Glutamatergic neuron (in vitro differentiated cells): ENCODE results near the gene ARGLU1. TPM values are rescaled to one million over a fixed set of nuclear protein-coding genes. Genes with fewer than 3 reads are reported as not detected.

Experiments
- DNase-seq: peaks from one replicate; pipeline ENCODE4 v3.0.0; 2022
- H3K27ac Mint-ChIP-seq: one replicate; pipeline ENCODE4 v1.8.0; 2020; ENCODE audit warnings: mild to moderate bottlenecking, mixed read lengths, inconsistent platforms; ENCODE audit not compliant: unreplicated experiment
- H3K27me3 Mint-ChIP-seq: one replicate; pipeline ENCODE4 v1.8.0; 2020; ENCODE audit warnings: mild to moderate bottlenecking, moderate library complexity, mixed read lengths, inconsistent platforms; ENCODE audit not compliant: unreplicated experiment
- H3K36me3 Mint-ChIP-seq: one replicate; pipeline ENCODE4 v1.8.0; 2020; ENCODE audit warnings: mild to moderate bottlenecking, mixed read lengths, inconsistent platforms; ENCODE audit not compliant: unreplicated experiment
- H3K4me1 Mint-ChIP-seq: one replicate; pipeline ENCODE4 v1.8.0; 2020; ENCODE audit warnings: mild to moderate bottlenecking, low read depth, mixed read lengths, inconsistent platforms; ENCODE audit not compliant: unreplicated experiment
- H3K4me3 Mint-ChIP-seq: one replicate; pipeline ENCODE4 v1.8.0; 2020; ENCODE audit warnings: mild to moderate bottlenecking, mixed read lengths, inconsistent platforms; ENCODE audit not compliant: unreplicated experiment
- H3K9me3 Mint-ChIP-seq: one replicate; pipeline ENCODE4 v1.8.0; 2020; ENCODE audit warnings: mild to moderate bottlenecking, moderate library complexity, mixed read lengths, inconsistent platforms; ENCODE audit not compliant: unreplicated experiment
- CTCF ChIP-seq: fragments of 200-600 bp; sonication (generic); IDR thresholded peaks from one replicate; pipeline ENCODE4 v1.5.0; 2021; ENCODE audit not compliant: partially characterized antibody, unreplicated experiment
- total RNA-seq: library from RNA; stranded (reverse); fragmentation: NEBNext Ultra II Directional; extraction: Animal tissue kit (Norgen Biotek cat#: 25700); gene quantifications from one replicate; pipeline ENCODE4 v1.2.1, GENCODE V29; 2021; ENCODE audit not compliant: unreplicated experiment

ARGLU1 gene
- total RNA-seq, 1 donor from 2014 or later = 129 TPM

GRCh38 chr13:106589716-106590115, 21.8 kb upstream of the ARGLU1 start:
- no peak for TF ChIP-seq CTCF
- DNase-seq = no peak
- Mint-ChIP-seq H3K27ac (no peak overlapping the region), H3K4me3 (no peak overlapping the region), H3K27me3 (no peaks in the 10 kb centered on the region), H3K36me3 (peaks cover 17% of the 10 kb centered on the region), H3K9me3 (peaks cover 7% of the 10 kb centered on the region), H3K4me1 (no peaks in the 10 kb centered on the region)

GRCh38 chr13:106588367-106588766, 20.4 kb upstream of the ARGLU1 start:
- H3K9me3 Mint-ChIP-seq = peaks cover 7% of the 10 kb centered on the region
- peaks cover 17% of the 10 kb centered on the region for H3K36me3 Mint-ChIP-seq
- no peaks in the 10 kb centered on the region for H3K27me3 Mint-ChIP-seq
- no peak overlapping the region for H3K27ac Mint-ChIP-seq
- TF ChIP-seq CTCF = no peak
- H3K4me3 Mint-ChIP-seq = no peak overlapping the region
- no peaks in the 10 kb centered on the region for H3K4me1 Mint-ChIP-seq
- DNase-seq = no peak

GRCh38 chr13:106587787-106588186, 19.9 kb upstream of the ARGLU1 start:
- no peak for DNase-seq
- TF ChIP-seq CTCF = no peak
- peaks cover 17% of the 10 kb centered on the region for H3K36me3 Mint-ChIP-seq
- H3K27me3 Mint-ChIP-seq = no peaks in the 10 kb centered on the region
- peaks cover 7% of the 10 kb centered on the region for H3K9me3 Mint-ChIP-seq
- no peaks in the 10 kb centered on the region for H3K4me1 Mint-ChIP-seq
- no peak overlapping the region for H3K27ac Mint-ChIP-seq
- no peak overlapping the region for H3K4me3 Mint-ChIP-seq

- Mint-ChIP-seq H3K36me3 (peaks cover 17% of the 10 kb centered on the region), H3K4me3 (no peak overlapping the region), H3K9me3 (peaks cover 7% of the 10 kb centered on the region), H3K4me1 (no peaks in the 10 kb centered on the region), H3K27ac (no peak overlapping the region), H3K27me3 (no peaks in the 10 kb centered on the region)
- no peak for DNase-seq
- no peak for TF ChIP-seq CTCF
Observed at GRCh38 chr13:106586648-106587166, 18.8 kb upstream of the ARGLU1 start.

- H3K9me3 Mint-ChIP-seq = peaks cover 3% of the 10 kb centered on the region
- DNase-seq = no peak
- TF ChIP-seq CTCF = no peak
- no peaks in the 10 kb centered on the region for H3K4me1 Mint-ChIP-seq
- H3K27me3 Mint-ChIP-seq = no peaks in the 10 kb centered on the region
- no peak overlapping the region for H3K4me3 Mint-ChIP-seq
- H3K36me3 Mint-ChIP-seq = peaks cover 5% of the 10 kb centered on the region
- H3K27ac Mint-ChIP-seq = no peak overlapping the region
Observed at GRCh38 chr13:106581225-106581624, 13.3 kb upstream of the ARGLU1 start.
